Nephron (organoid): Measurements from ENCODE around the gene TIE1.

Experiments used
- H3K27ac Mint-ChIP-seq, 3 experiments: 2 replicates each; pipeline ENCODE4 v1.8.0; 2020; ENCODE audit warnings: mixed read lengths in 3 of 3, mild to moderate bottlenecking in 2 of 3, moderate library complexity in 1 of 3
- H3K27me3 Mint-ChIP-seq: 2 replicates; pipeline ENCODE4 v1.8.0; 2021; ENCODE audit warnings: low read depth, mild to moderate bottlenecking, moderate library complexity, mixed read lengths
- H3K36me3 Mint-ChIP-seq: 2 replicates; pipeline ENCODE4 v1.8.0; 2020; ENCODE audit warnings: low read depth, mixed read lengths
- H3K4me1 Mint-ChIP-seq: 2 replicates; pipeline ENCODE4 v1.8.0; 2020; ENCODE audit warnings: mixed read lengths
- H3K4me3 Mint-ChIP-seq, 3 experiments: 2 replicates each; pipeline ENCODE4 v1.8.0; 2020; ENCODE audit warnings: mild to moderate bottlenecking in 3 of 3, mixed read lengths in 3 of 3, moderate library complexity in 2 of 3
- H3K9me3 Mint-ChIP-seq: 2 replicates; pipeline ENCODE4 v1.8.0; 2020; ENCODE audit warnings: mixed read lengths
- CTCF ChIP-seq, 3 experiments: fragments of 200-600 bp; sonication (generic); IDR thresholded peaks; one replicate each; pipeline ENCODE4 v1.5.0; 2021; ENCODE audit warnings: antibody characterized with exemption in 3 of 3; ENCODE audit not compliant: unreplicated experiment in 3 of 3

The TIE1 gene

GRCh38 chr1:43317817-43318471 lies 17.2 kb downstream of the TIE1 start:
- TF ChIP-seq CTCF (IDR thresholded peaks at IDR 0.05; ENCODE audit: unreplicated experiment in 3 of 3), result no peak
- Mint-ChIP-seq H3K27ac (no peak overlapping the region), H3K27me3 (peaks cover 13% of the 10 kb centered on the region), H3K36me3 (no peaks in the 10 kb centered on the region), H3K9me3 (no peaks in the 10 kb centered on the region), H3K4me1 (no peaks in the 10 kb centered on the region), H3K4me3 (no peak overlapping the region)

- Mint-ChIP-seq H3K27ac (no peak overlapping the region), H3K4me3 (no peak overlapping the region), H3K36me3 (peaks cover 3% of the 10 kb centered on the region), H3K27me3 (peaks cover 13% of the 10 kb centered on the region), H3K9me3 (no peaks in the 10 kb centered on the region), H3K4me1 (no peaks in the 10 kb centered on the region)
- no peak for TF ChIP-seq CTCF (IDR thresholded peaks at IDR 0.05; ENCODE audit: unreplicated experiment in 3 of 3)
Measured at GRCh38 chr1:43318831-43319230, 18.0 kb downstream of the TIE1 start.

GRCh38 chr1:43319288-43319687 lies 18.5 kb downstream of the TIE1 start:
- no peak overlapping the region for H3K4me3 Mint-ChIP-seq
- no peaks in the 10 kb centered on the region for H3K4me1 Mint-ChIP-seq
- TF ChIP-seq CTCF (IDR thresholded peaks at IDR 0.05; ENCODE audit: unreplicated experiment in 3 of 3), result no peak
- H3K36me3 Mint-ChIP-seq, result peaks cover 7% of the 10 kb centered on the region
- H3K27me3 Mint-ChIP-seq, result peaks cover 13% of the 10 kb centered on the region
- H3K9me3 Mint-ChIP-seq, result peaks cover 2% of the 10 kb centered on the region
- no peak overlapping the region for H3K27ac Mint-ChIP-seq

GRCh38 chr1:43319766-43320165 lies 19.0 kb downstream of the TIE1 start:
- H3K36me3 Mint-ChIP-seq, result peaks cover 12% of the 10 kb centered on the region
- H3K4me1 Mint-ChIP-seq, result no peaks in the 10 kb centered on the region
- H3K4me3 Mint-ChIP-seq, result no peak overlapping the region

GRCh38 chr1:43321331-43321891 lies 20.6 kb downstream of the TIE1 start:
- peaks cover 14% of the 10 kb centered on the region for H3K36me3 Mint-ChIP-seq
- no peak overlapping the region for H3K27ac Mint-ChIP-seq
- no peak for TF ChIP-seq CTCF (IDR thresholded peaks at IDR 0.05; ENCODE audit: unreplicated experiment in 3 of 3)
- H3K9me3 Mint-ChIP-seq, result peaks cover 15% of the 10 kb centered on the region
- no peaks in the 10 kb centered on the region for H3K4me1 Mint-ChIP-seq
- no peak overlapping the region for H3K4me3 Mint-ChIP-seq
- peaks cover 10% of the 10 kb centered on the region for H3K27me3 Mint-ChIP-seq

More at GRCh38 chr1:43319766-43320165, 19.0 kb downstream of the TIE1 start:
- TF ChIP-seq CTCF (IDR thresholded peaks at IDR 0.05; ENCODE audit: unreplicated experiment in 3 of 3), result no peak
- H3K27me3 Mint-ChIP-seq, result peaks cover 13% of the 10 kb centered on the region
- H3K27ac Mint-ChIP-seq, result no peak overlapping the region
- peaks cover 7% of the 10 kb centered on the region for H3K9me3 Mint-ChIP-seq

- TF ChIP-seq CTCF (IDR thresholded peaks at IDR 0.05; ENCODE audit: unreplicated experiment in 3 of 3), result no peak
- peaks cover 22% of the 10 kb centered on the region for H3K9me3 Mint-ChIP-seq
- no peak overlapping the region for H3K4me3 Mint-ChIP-seq
- peaks cover 10% of the 10 kb centered on the region for H3K27me3 Mint-ChIP-seq
- no peaks in the 10 kb centered on the region for H3K4me1 Mint-ChIP-seq
- no peak overlapping the region for H3K27ac Mint-ChIP-seq
- peaks cover 14% of the 10 kb centered on the region for H3K36me3 Mint-ChIP-seq
Measured at GRCh38 chr1:43322506-43322905, 21.7 kb downstream of the TIE1 start.
